GM18502 (cell line): ENCODE measurements around the gene B3GALT4.
"Not testable (repeated sequence)": the region's sequence is repeated elsewhere in the genome, so short reads cannot be mapped to it uniquely, and the experiment has no call there.

ENCODE experiments used
- ATAC-seq: cut with Tn5 transposase; IDR thresholded peaks from one replicate; pipeline ENCODE4 v1.9.1; 2021; ENCODE audit warnings: mild to moderate bottlenecking; ENCODE audit not compliant: unreplicated experiment, poor library complexity

B3GALT4 gene

GRCh38 chr6:33271468-33272274 lies 5.3 kb upstream of the B3GALT4 start, which contains the start of the genes RPS18 and VPS52:
Gene RPS18, plus strand, starts transcription at chr6:33272075. Its CDS starts 45 bp downstream, at chr6:33272120.
Gene VPS52, minus strand, starts transcription at chr6:33271876. Its CDS starts 201 bp downstream, at chr6:33271675.
- peak; percentile 77 for ATAC-seq

GRCh38 chr6:33272275-33273128 lies 4.4 kb upstream of the B3GALT4 start:
- ATAC-seq = no peak

DNA sequence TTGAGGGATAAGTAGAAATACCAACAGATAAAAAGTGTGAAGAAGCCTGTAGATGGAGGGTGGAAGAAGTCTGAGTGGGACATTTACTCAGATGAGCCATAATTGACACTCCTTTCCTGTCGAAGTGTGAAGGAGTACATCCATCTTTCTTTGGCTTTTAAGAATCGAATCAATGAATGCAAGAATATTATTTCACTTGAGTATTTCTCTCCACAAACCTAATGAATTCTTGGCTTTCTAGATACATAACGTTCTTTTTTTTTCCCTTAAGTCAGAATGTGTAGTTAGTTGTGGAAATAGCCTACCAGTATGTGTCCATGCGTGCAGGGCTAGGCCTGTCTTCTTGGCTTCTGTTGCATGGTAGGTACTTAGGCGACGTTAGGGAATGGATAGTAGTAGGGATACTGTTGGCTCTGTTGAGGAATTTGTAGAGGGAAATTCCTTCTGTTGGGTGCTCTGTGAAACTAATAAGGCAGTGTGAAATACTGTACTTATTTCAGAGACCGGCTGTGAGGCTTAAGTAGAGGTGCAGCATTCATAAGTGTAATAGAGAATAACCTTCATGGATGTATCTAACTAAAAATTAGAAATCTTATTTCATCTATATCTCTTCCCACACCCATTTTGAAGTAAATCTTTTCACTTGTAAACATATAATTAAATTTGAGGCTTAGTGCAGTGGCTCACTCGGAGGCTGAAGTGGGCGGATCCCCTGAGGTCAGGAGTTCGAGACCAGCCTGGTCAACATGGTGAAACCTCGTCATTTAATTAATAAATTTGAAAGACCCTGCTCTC lies 3.6 kb upstream of the B3GALT4 start:
- ATAC-seq = no peak

- no peak for ATAC-seq
Measured at GRCh38 chr6:33273924-33274902, 2.7 kb upstream of the B3GALT4 start.

GRCh38 chr6:33275795-33276580 lies 935 bp upstream of the B3GALT4 start:
- not testable (repeated sequence) for ATAC-seq

DNA sequence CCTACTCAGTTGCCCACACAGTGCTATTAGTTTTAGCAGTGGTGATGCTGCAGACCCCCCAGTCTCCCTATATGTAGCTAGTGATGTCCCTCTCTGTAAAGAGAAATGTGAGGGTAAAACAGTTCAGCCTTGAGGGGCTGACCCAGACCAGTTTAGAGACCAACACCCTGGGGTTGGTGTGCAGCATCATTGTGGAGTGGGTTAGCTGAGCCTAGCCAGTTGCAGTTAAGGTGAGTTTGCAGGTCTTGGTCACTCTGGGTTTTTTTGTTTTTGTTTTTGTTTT lies 401 bp upstream of the B3GALT4 start:
- ATAC-seq = no peak

DNA sequence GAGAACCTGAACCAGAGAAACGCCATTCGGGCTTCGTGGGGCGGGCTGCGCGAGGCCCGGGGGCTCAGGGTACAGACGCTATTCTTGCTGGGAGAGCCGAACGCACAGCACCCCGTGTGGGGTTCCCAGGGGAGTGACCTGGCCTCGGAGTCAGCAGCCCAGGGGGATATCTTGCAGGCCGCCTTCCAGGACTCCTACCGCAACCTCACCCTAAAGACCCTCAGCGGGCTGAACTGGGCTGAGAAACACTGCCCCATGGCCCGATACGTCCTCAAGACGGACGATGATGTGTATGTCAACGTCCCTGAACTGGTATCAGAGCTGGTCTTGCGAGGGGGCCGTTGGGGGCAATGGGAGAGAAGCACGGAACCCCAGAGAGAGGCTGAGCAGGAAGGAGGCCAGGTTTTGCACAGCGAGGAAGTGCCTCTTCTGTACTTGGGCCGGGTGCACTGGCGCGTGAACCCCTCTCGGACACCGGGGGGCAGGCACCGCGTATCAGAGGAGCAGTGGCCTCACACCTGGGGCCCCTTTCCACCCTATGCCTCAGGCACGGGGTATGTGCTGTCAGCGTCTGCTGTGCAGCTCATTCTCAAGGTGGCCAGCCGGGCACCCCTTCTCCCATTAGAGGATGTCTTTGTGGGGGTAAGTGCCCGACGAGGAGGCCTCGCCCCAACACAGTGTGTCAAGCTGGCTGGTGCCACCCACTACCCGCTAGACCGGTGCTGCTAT lies 904 bp downstream of the B3GALT4 start:
- ATAC-seq = peak; percentile 18

DNA sequence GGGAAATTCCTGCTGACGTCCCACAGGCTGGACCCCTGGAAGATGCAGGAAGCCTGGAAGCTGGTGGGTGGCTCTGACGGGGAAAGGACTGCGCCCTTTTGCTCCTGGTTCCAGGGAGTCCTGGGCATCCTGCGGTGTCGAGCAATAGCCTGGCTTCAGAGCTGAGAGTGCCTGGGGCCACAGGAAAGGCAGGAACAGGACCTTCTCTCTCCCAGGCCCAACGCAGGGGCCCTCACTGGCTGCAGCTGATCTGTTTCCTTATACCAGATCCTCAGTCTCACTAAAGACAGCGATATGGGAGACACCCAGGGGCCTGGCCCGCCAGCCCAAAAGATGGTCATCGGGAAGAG lies 1.4 kb downstream of the B3GALT4 start:
- ATAC-seq = no peak

DNA sequence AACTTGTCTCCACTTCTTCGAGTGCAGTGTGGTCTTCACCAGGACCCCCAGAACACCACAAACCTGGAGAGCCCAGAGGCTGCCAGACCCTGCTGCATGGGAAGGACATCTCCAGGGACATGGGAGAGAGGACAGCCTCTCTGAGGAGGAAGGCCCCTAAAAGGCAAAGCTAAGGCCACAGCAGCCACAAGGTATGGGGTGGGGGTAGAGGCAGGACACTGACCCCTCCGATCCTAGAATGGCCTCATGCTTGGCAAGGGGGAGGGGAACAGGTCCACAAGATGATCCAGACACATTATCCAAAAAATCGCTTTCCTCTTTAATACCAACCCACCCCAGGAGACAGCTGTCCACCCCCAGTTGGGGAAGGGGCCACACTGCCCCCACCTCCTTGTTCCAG lies 1.9 kb downstream of the B3GALT4 start:
- no peak for ATAC-seq

- no peak for ATAC-seq
Measured at GRCh38 chr6:33279257-33279695, 2.4 kb downstream of the B3GALT4 start.

DNA sequence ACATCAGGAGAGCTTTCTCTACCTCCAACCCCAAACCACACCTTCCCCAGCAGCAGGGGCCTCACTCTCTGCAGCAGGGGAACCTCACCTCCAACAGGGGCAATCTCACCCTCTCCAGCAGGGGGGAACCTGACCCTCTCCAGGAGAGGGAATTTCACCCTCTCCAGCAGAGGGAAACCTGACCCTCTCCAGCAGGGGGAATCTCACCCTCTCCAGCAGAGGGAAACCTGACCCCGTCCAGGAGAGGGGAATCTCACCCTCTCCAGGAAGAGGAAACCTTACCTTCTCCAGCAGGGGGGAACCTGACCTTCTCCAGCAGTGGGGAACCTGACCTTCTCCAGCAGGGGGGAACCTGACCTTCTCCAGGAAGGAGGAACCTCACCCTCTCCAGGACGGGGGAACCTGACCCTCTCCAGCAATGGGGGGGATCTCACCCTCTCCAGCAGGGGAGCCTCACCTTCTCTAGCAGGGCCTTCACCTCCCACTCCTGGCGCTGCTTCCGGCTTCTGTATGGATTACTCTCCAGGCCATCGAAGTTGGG lies 3.1 kb downstream of the B3GALT4 start:
- ATAC-seq = no peak

DNA sequence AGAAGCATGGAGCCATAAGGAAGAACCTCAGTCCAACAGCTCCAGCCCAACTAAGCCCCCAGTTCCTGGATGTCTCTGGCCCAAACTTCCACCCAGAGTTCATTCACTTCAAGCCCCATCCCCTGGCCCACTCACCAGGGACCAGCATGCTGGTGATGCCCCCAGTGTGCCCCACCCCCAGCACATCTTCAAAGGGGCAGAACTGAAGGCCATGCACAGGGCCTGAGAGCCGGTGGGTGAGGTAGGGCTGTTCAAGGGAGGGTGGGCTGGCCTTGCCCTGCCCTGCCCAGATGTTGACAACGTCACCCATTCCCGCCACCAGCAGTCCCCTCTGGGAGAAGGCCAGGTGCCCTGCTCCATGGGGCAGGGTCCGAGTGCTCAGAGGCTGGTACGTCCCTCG lies 3.6 kb downstream of the B3GALT4 start:
- ATAC-seq = no peak

DNA sequence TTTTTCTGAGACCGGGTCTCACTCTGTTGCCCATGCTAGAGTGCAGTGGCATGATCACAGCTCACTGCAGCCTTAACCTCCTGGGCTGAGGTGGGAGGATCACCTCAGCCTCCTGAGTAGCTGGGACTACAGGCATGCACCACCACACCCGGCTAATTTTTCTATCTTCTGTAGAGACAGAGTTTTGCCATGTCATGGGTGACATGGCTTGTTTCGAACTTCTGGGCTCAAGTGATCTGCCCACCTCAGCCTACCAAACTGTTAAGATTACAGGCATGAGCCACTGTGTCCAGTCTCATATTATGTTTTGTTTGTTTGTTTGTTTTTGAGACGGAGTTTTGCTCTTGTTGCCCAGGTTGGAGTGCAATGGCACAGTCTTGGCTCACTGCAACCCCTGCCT lies 8.3 kb downstream of the B3GALT4 start:
- ATAC-seq = not testable (repeated sequence)

DNA sequence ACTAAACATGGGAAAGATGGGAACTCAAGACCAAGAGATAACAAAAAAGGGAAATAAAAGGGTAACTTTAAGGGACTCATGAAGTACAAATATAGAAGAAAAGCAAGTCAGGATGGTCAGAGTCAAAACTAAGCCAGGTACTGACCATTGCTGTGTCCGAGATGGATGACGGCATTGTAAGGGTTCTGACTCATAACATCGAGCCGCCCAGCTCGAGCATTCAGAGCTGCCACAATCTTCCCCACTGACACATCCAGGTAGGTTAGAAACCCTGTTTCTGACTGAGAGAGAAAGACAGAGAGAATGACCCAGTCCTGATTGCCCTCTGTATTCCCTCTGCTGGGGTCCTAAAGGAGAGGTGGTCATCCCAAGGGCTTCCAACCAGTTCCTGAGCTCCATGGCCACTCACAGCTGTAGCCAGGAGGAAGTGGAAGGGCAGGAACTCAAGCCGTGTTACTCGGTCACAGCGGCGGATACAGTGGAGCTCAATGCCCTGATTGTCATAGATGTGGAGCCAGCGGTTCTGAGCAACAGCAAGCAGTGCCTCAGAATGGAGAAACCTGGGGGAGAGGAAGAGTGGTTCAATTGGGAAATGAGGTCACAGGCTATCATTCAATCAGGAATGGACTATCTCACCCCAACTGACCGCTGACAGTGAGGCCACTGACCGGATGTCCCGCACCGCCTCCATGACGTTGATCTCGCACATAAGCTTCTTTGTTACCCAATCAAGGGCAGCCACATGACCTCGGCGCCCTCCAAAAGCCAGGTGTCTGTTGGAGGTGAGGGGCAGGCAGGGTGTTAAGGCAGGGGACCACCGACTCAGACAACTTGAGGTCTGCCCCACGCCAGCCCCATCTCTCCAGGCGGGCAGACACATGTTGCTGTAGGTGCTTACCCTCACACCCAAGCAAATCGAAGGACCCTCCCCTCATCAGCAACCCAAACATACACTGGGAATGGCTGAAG lies 10.3 kb downstream of the B3GALT4 start:
- ATAC-seq = no peak

GRCh38 chr6:33288141-33288920 lies 11.4 kb downstream of the B3GALT4 start:
- peak; percentile 3 for ATAC-seq
